K562 (cell line): Measurements from ENCODE around the gene MAPRE2. TPM values are rescaled to one million over a fixed set of nuclear protein-coding genes. Genes with fewer than 3 reads are reported as not detected.

Source experiments
- ATAC-seq: fragments of 200-7000 bp; cut with Tn5 transposase; 3 replicates; pipeline ENCODE4 v1.9.1; 2020; ENCODE audit warnings: moderate library complexity
- BruUV-seq: library from RNA; stranded (reverse); fragments of 400-500 nt; replicated peaks from 2 replicates; lab custom pipeline; 2021; lab: Mats Ljungman, UMichigan
- CTCF ChIA-PET: fragments of 300-600 bp; formaldehyde crosslinking; extraction: SDS; loops from one replicate; lab custom pipeline; 2021; ENCODE audit warnings: low intra/inter-chr PET ratio; lab: Yijun Ruan, JAX
- POLR2A ChIA-PET: fragments of 300-600, 350-650 bp; sonication (Branson Sonifier 250); formaldehyde crosslinking; extraction: SDS; loops from one replicate; lab custom pipeline; 2021; ENCODE audit warnings: antibody characterized with exemption, inconsistent platforms; lab: Yijun Ruan, JAX
- DNase-seq, 4 experiments: peaks; one replicate each; pipeline versions ENCODE4 v3.0.0 to v3.0.0-alpha.2; 2011 to 2018; ENCODE audit warnings: low spot score in 3 of 4, mixed read lengths in 3 of 4; ENCODE audit errors: extremely low read depth in 1 of 4
- FAIRE-seq: peaks from 2 replicates; lab custom pipeline; 2011; peaks lifted over from hg19 to GRCh38; lab: Jason Lieb, UNC
- H2AFZ ChIP-seq: 2 replicates; pipeline ENCODE4 v1.6.0; 2011; ENCODE audit warnings: low read depth, low read length, control low read depth, inconsistent platforms
- H3K27ac ChIP-seq: fragments of 200-600 bp; 3 replicates; pipeline ENCODE4 v1.8.0; 2011; ENCODE audit warnings: low read depth, mild to moderate bottlenecking, control low read depth, inconsistent platforms, low read length, moderate library complexity, mixed read lengths; ENCODE audit errors: extremely low read depth
- H3K27me3 ChIP-seq, 2 experiments: fragments of 300-600 bp in 1 of 2; 2 replicates in 1 of 2; 3 replicates in 1 of 2; pipeline versions ENCODE4 v1.6.0 to v1.8.0; 2011; ENCODE audit warnings: inconsistent platforms in 2 of 2, low read length in 2 of 2, mild to moderate bottlenecking in 1 of 2, mixed read lengths in 1 of 2, moderate library complexity in 1 of 2; ENCODE audit not compliant: control insufficient read depth in 2 of 2, insufficient read depth in 2 of 2
- H3K36me3 ChIP-seq: fragments of 300-600 bp; 3 replicates; pipeline ENCODE4 v1.8.0; 2011; ENCODE audit warnings: mild to moderate bottlenecking, low read length, inconsistent platforms; ENCODE audit not compliant: control insufficient read depth, insufficient read depth
- H3K4me1 ChIP-seq, 2 experiments: fragments of 200-600 bp in 1 of 2; replicated peaks in 1 of 2; 2 replicates in 1 of 2; 3 replicates in 1 of 2; pipeline versions ENCODE4 v1.5.1 to v1.8.0; 2011; ENCODE audit warnings: inconsistent platforms in 2 of 2, low read length in 2 of 2, mild to moderate bottlenecking in 1 of 2, mixed read lengths in 1 of 2, moderate library complexity in 1 of 2; ENCODE audit not compliant: control insufficient read depth in 2 of 2, insufficient read depth in 2 of 2
- H3K4me2 ChIP-seq: 2 replicates; pipeline ENCODE4 v1.6.1; 2011; ENCODE audit warnings: low read length, control low read depth, inconsistent platforms, mixed read lengths; ENCODE audit not compliant: insufficient read depth
- H3K4me3 ChIP-seq: fragments of 200-600 bp; sonication (generic), shearing (Covaris generic); 2 replicates; pipeline ENCODE4 v1.5.1; 2016; ENCODE audit warnings: control low read depth, inconsistent platforms
- H3K79me2 ChIP-seq: fragments of 200-600 bp; 3 replicates; pipeline ENCODE4 v1.8.0; 2011; ENCODE audit warnings: low read length, inconsistent platforms; ENCODE audit not compliant: control insufficient read depth, insufficient read depth
- H3K9ac ChIP-seq, 2 experiments: 2 replicates each; pipeline versions ENCODE4 v1.6.0 to v1.6.1; 2011; ENCODE audit warnings: low read depth in 2 of 2, low read length in 2 of 2, control low read depth in 1 of 2, inconsistent platforms in 1 of 2, mild to moderate bottlenecking in 1 of 2, mixed read lengths in 1 of 2; ENCODE audit not compliant: insufficient read depth in 1 of 2
- H3K9me1 ChIP-seq: one replicate; pipeline ENCODE4 v1.6.0; 2011; ENCODE audit warnings: inconsistent platforms, mild to moderate bottlenecking, low read length, moderate library complexity; ENCODE audit not compliant: control insufficient read depth, insufficient read depth
- H3K9me3 ChIP-seq: replicated peaks from 2 replicates; pipeline ENCODE4 v1.5.1; 2011; ENCODE audit warnings: low read depth, low read length, inconsistent platforms; ENCODE audit not compliant: control insufficient read depth, insufficient read depth
- H4K20me1 ChIP-seq: replicated peaks from 2 replicates; pipeline ENCODE4 v1.6.1; 2011; ENCODE audit warnings: low read length, inconsistent platforms, mixed read lengths; ENCODE audit not compliant: control insufficient read depth, insufficient read depth
- ATF6 ChIP-seq: sonication (generic); formaldehyde crosslinking; IDR thresholded peaks from 2 replicates; pipeline ENCODE4 v1.4.0; 2020; ENCODE audit warnings: mild to moderate bottlenecking, missing genetic modification reagents
- CHAMP1 ChIP-seq: fragments of 450-650 bp; IDR thresholded peaks from 2 replicates; pipeline ENCODE4 v1.6.1; 2016; ENCODE audit warnings: mild to moderate bottlenecking
- NR2F6 ChIP-seq: fragments of 450-650 bp; formaldehyde crosslinking; IDR thresholded peaks from 2 replicates; pipeline ENCODE4 v1.4.0; 2020; ENCODE audit warnings: mild to moderate bottlenecking
- SIX5 ChIP-seq, 2 experiments: IDR thresholded peaks; 2 replicates each; pipeline ENCODE4 v1.6.1; 2011; ENCODE audit warnings: low read length in 2 of 2, borderline replicate concordance in 1 of 2, low read depth in 1 of 2, mild to moderate bottlenecking in 1 of 2, moderate library complexity in 1 of 2; ENCODE audit not compliant: insufficient read depth in 1 of 2
- ZNF239 ChIP-seq: fragments of 250-450 bp; sonication (Bioruptor Pico); IDR thresholded peaks from 2 replicates; pipeline ENCODE4 v1.4.0; 2020; ENCODE audit warnings: mild to moderate bottlenecking
- WGBS: fragments of 100-300 bp; shearing (Covaris generic); methylation state at CpG from one replicate; pipeline ENCODE4 v1.1.6; 2016; ENCODE audit warnings: low coverage, mixed read lengths; ENCODE audit not compliant: insufficient coverage; ENCODE audit errors: missing lambda C conversion rate; 5-methylcytosine and 5-hydroxymethylcytosine counted together
- in situ Hi-C: fragments of 300-500 bp; cut with MboI; formaldehyde crosslinking; loops from 4 replicates; pipeline ENCODE4 v1.15.0; 2018; ENCODE audit warnings: inconsistent platforms, mixed read lengths
- intact Hi-C: fragments of 100-400 bp; cut with micrococcal nuclease; formaldehyde crosslinking; loops from 2 replicates; pipeline ENCODE4 v1.14.2; 2022
- polyA plus RNA-seq, 8 experiments: library from polyadenylated mRNA; depleted of rRNA in 4 of 8; stranded (reverse) in 5 of 8; unstranded in 3 of 8; fragments of >200 nt; fragmentation: Nextera tagmentation in 2 of 8; fragmentation: Illumina TruSeq in 1 of 8; extraction: Ambion mirVana in 2 of 8; extraction: Trizol in 1 of 8; gene quantifications; 2 replicates each; pipeline versions ENCODE4 v1.2.1 to v1.2.3, GENCODE V29; 2011 to 2014; ENCODE audit warnings: inconsistent platforms in 1 of 8, missing spikeins in 1 of 8
- total RNA-seq, 7 experiments: library from RNA; depleted of rRNA in 6 of 7; stranded (reverse); fragments of >200 nt in 6 of 7; fragmentation: Illumina TruSeq in 2 of 7; extraction: Trizol in 2 of 7; gene quantifications; 2 replicates each; pipeline versions ENCODE4 v1.2.1 to v1.2.3, GENCODE V29; 2011 to 2021; ENCODE audit warnings: low replicate concordance in 1 of 7

Gene MAPRE2
- total and polyA plus RNA-seq, 9 of the 15 experiments (the other 6 are each of a cell fraction or from before 2014, with no cell fraction given): 32.3 to 70.7 (median 40.7) TPM

- FAIRE-seq: no peak
- H3K27me3 ChIP-seq: no peaks in the 10 kb centered on the region
- DNase-seq: no peak
- H2AFZ ChIP-seq: no peak overlapping the region
- TF ChIP-seq ATF6 (CRISPR knock-in tag): no peak
- TF ChIP-seq NR2F6: no peak
- no peak for TF ChIP-seq ZNF239 (CRISPR knock-in tag)
- no peak for TF ChIP-seq SIX5 (IDR thresholded peaks at IDR 0.05; ENCODE audit: borderline replicate concordance in 1 of 2, insufficient read depth in 1 of 2, low read depth in 1 of 2, low read length in 2 of 2)
- TF ChIP-seq CHAMP1: no peak
- peaks cover 4% of the 10 kb centered on the region for H3K9me1 ChIP-seq
- peaks cover 51% of the 10 kb centered on the region for H3K79me2 ChIP-seq
- H3K4me2 ChIP-seq: no peak overlapping the region
- WGBS: 75% methylated on average over 5 of the region's 5 CpGs
- H4K20me1 ChIP-seq: no peaks in the 10 kb centered on the region
- no peaks in the 10 kb centered on the region for H3K9me3 ChIP-seq
- in situ Hi-C loops (no loop called here), intact Hi-C loops (no loop called here)
- no peak overlapping the region for H3K27ac ChIP-seq
- ChIA-PET CTCF (no interaction called here), POLR2A (no interaction called here)
- H3K9ac ChIP-seq: no peak overlapping the region
- H3K4me3 ChIP-seq: no peak overlapping the region
- ATAC-seq: no peak
- BruUV-seq: no TSS peak
- no peaks in the 10 kb centered on the region for H3K36me3 ChIP-seq
- H3K4me1 ChIP-seq: peaks cover 0 to 17% of the 10 kb centered on the region in 2 experiments; a peak in 4 of 5 replicates
Observed at GRCh38 chr18:35062408-35062807, 21.2 kb downstream of the MAPRE2 start.
